Measurements from ENCODE around the gene CAMK4.
"Not testable (repeated sequence)": the region's sequence is repeated elsewhere in the genome, so short reads cannot be mapped to it uniquely, and the experiment has no call there.

DNA sequence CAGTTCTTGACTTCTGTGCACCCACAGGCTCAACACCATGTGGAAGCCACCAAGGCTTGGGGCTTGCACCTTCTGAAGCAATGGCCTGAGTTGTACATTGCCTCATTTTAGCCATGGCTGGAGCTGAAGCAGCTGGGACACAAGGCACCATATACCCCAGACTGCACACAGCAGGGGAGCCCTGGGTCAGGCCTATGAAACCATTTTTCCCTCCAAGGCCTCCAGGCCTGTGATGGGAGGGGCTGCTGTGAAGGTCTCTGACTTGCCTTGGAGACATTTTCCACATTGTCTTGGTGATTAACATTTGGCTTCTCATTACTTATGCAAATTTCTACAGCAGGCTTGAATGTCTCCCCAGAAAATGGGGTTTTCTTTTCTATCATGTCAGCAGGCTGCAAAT lies 185.1 kb downstream of the CAMK4 start:
- not testable (repeated sequence) for TF ChIP-seq POLR2A, POLR2AphosphoS5 (IDR thresholded peaks at IDR 0.05)
- TF ChIP-seq, protein P1, sequence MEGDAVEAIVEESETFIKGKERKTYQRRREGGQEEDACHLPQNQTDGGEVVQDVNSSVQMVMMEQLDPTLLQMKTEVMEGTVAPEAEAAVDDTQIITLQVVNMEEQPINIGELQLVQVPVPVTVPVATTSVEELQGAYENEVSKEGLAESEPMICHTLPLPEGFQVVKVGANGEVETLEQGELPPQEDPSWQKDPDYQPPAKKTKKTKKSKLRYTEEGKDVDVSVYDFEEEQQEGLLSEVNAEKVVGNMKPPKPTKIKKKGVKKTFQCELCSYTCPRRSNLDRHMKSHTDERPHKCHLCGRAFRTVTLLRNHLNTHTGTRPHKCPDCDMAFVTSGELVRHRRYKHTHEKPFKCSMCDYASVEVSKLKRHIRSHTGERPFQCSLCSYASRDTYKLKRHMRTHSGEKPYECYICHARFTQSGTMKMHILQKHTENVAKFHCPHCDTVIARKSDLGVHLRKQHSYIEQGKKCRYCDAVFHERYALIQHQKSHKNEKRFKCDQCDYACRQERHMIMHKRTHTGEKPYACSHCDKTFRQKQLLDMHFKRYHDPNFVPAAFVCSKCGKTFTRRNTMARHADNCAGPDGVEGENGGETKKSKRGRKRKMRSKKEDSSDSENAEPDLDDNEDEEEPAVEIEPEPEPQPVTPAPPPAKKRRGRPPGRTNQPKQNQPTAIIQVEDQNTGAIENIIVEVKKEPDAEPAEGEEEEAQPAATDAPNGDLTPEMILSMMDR (IDR thresholded peaks at IDR 0.05 in 8 of 11, conservative IDR thresholded peaks at IDR 0.05 in 3 of 11) = not testable (repeated sequence)
